HG03457 (cell line): ENCODE measurements around the gene IRF2.
A peak's percentile ranks its signal among the peaks of the same experiment; 100 is the strongest.

ENCODE experiments used
- ATAC-seq: cut with Tn5 transposase; IDR thresholded peaks from one replicate; pipeline ENCODE4 v1.9.1; 2021; ENCODE audit warnings: moderate number of reproducible peaks; ENCODE audit not compliant: unreplicated experiment

The IRF2 gene

DNA sequence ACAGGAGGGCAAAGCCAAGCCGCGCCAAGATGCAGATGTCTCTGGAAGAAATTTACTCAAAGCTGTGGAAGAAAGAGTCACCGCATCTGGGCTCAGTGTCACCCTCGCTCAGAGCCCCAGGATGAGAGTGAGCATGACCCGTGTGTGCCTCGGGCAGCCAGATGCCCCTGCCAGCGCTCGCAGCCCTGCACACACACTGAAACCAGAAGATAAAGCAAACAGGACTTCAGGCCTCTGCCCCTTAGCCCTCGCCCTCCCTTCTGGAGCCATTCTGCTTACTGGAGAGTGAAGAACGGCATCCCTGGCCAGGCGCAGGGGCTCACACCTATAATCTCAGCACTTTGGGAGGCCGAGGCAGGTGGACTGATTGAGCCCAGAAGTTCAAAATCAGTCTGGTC, 103.0 kb downstream of the IRF2 start:
- no peak for ATAC-seq

DNA sequence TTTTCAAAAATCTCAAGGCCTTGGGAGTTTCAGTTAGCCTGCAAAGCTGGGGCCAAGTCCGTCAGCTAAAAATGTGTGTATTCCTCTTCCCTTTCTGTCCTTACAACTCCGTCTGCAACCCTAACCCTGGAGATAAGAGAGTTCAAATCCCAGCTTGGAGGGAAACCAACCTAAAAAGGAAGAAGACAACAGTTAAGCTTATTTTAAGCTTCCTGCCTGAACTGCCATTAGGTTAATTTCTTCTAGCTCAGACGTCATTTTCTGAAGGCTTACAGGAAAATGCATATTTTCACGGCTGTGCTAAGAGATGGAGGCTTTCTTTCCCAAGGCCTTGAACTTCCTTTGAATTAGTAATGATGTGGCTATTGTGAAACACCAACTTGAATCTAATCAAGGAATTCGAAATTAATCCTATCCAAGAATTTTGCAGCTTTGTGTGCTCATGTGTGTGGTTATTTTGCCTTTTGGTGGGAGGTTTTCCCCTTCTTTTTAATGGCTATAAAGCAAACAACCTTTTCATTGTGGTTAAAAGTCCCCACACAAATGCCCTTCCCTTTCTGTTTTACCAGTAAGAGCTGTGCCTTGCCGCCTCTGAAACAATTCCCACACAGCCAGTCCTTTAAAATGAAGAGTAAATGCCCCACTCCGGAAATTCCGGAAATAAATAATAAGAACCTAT, 103.5 kb downstream of the IRF2 start:
- ATAC-seq, result no peak

DNA sequence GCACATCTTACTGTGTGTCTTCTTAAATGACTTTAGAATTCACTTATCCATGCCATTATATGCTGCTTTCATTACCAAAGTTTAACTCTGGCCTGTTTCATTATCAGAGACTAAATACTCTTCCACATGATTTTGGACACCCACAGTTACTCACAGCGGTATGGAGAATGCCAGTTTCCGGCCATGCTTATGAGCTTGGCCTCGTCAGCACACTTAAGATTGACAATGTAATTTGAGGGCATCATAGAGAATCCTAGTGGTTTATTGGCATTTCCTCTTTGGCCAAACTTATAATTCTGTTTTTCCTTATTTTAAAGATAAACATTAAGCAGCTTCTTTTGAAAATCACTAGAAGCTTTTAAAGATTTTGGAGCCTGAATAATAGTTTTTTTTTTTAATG, 104.5 kb downstream of the IRF2 start:
- ATAC-seq, result no peak

DNA sequence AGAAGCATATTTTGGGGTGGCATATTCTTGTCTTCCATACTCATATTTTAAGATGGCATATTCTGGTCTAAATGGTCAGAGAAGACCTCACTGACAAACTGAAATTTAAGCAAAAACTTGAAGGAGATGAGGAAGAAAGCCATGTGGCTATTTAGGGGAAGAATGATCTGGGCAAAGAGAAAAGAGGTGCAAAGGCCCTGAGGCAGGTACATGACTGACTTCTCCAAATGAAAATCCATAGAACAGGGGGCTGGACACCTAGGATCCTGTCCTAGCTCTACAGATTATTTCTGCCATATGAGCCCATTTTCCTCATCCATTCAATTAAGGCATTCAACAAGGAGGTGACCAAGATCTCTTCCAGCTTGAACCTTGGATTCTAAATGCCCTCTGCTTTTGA, 105.6 kb downstream of the IRF2 start:
- no peak for ATAC-seq

DNA sequence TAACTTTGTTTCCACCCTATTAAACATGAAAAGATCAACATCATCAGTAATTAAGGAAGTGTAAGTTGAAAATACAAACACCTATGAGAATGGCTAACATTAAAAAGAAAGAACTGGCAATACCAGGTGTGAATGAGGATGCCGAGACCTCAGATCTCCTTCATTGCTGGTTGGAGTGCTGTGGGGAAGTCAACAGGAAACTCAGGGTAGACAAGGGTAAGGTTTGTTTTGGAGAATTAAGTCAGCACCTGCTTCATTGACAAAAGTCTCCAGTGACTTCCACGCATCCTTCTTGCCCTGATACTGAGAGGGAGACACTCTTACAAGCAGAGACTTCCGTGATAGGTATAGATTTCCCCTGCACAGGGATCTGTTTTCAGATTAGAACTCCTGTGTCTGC, 106.1 kb downstream of the IRF2 start:
- ATAC-seq, result no peak

DNA sequence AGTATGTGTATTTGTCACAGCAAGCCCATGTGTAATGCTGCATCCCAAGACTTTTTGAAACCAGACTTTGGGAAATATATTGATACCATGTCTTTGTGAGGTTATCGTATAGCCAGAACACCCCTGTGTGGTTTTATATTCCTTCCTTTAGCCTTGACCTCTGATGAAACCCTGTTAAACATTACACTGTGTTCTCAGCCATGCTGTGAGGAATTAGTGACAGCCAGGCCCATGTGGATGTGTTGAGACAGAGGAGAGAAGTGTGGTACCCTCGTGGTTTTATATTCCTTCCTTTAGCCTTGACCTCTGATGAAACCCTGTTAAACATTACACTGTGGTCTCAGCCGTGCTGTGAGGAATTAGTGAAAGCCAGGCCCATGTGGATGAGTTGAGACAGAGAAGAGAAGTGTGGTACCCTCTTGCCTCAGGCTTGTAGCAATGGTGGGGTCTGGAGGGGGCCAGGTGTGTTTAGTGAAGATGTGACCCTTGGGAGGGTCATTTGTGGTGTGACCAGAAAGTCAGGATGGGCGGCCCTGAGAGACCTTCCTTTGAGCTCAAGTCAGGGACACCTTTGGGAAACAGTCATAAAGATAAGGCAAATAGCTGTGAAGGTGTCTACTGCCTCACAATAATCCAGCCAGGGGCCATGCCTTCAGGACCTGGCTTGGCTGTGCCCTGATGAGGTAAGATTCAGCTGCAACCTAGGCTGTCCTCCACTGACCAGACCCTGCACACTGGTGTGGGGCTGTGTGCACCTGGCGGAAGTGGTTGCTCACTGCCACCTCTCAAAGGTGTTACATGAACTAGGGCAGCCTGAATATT, 110.0 kb downstream of the IRF2 start:
- peak; percentile 86 for ATAC-seq

DNA sequence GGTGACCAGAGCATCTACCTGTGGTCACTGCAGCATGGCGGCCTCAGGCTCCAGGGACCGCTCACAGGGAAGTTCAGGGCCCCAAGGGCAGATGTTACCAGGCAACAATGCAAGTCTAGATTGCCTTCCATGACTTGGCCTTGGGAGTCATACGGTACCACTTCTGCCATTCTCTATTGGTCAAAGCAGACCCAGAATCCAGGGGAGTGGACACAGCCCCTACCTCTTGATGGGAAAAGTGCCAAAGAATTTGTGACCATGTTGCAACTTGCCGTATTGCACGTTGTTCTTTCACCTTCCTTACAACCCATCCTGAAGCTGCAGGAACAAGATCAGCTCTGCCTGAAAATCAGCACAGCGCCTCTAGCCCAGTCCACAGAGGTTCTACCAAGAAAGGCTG, 111.1 kb downstream of the IRF2 start:
- ATAC-seq, result no peak

DNA sequence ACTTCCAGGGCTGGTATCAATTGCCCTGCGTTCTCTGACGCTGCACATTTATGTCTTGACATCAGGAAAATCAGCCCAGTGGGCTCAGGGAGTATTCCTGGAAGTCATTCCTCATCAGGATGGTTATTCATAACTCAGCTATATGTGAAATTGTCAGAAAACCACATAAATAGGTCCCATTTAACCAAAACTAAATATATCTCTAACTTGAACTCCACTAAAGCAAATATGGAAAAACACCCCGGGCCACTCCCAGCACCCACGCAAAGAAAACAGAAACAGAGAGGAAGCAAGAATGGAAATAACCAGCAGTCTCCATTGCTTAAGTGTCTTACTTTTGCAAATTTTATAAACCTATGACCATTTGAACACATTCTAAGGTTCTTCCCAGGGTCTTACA, 112.0 kb downstream of the IRF2 start:
- ATAC-seq, result no peak

DNA sequence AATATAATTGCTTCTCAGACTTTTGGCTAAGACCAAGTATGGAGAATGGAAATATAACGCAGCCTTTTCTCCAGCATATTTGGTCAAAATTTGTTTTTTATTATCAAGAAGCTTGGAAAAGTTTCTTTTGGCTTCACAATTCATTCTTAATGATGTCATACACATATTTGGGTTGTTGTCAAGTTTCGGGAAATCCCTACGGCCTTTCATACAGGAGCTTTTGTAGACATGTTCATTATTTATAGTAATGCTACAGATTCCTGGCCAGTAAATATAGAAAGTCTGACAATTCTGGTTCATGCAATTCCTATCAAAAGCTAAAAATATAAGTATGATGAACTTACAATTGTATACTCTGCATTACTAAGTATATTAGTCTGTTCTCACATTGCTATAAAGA, 112.9 kb downstream of the IRF2 start:
- ATAC-seq, result no peak

DNA sequence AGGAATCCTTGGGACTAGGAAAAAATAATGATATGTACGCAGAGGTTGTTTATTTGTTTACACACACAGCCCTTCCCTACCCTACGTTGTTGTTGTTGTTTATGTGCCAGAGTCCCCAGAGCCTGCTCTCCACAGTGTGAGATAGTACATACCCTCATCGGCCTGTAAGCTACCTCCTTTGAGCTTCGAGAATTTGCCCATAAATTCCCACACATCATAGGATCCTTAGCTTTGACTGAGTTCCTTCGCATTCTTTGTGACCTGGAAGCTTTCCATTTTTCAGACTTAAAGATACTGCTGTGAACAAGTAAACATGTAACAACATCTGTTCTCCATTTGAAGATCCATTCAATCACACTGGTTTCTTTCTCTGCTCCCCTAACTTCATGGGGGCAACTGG, 114.5 kb downstream of the IRF2 start:
- no peak for ATAC-seq

DNA sequence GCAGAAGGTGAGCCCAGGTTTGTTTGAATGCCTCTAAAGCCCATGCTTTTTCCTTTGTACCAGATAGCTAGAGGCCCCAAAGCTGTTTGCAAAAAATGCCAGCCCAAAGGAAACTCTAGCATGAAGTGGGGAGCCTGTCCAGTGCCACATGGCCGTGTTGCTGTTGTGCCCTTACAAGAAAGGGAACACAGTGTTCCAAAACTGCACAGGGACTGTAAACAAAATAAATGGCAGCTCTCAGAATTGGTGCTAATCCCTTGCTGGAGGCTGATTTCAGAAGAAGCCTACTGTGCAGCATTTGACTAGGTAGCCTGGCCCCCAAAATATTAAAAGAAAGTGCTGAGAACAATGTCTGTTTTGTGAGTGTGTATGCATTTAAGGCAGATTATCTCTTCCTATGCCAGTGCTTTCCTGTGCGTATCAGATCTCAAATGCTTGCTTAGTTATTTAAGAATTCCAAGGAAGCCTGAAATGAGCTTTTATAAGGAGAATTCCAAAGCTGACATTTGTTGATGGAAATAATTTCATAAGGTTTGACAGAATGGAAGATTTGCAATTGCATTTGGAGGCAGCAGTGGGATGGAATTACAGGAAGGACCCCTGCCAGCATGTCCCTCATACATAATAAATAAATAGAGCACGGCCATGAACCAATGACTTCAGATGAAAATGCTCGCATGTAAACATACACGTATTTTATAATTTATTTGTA, 115.7 kb downstream of the IRF2 start:
- ATAC-seq, result no peak

DNA sequence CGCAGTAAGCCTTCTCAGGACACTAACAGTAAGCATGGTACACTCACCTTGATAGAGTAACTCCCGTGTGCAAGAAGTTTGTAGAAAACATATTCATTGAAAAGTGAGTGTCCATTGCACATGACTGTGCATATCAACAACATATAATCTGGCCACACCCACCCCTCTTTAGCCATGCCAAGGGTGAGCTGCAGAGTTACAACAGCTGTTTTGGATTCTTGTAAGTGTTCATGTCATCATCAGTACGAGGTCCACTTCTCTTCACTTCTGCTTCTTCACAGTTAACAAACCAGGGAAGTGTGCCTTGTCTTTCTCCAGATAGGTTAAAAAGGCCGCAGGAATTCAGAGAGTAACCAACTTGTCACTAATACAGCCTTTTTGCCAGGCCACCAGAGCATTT, 116.6 kb downstream of the IRF2 start:
- ATAC-seq, result no peak

DNA sequence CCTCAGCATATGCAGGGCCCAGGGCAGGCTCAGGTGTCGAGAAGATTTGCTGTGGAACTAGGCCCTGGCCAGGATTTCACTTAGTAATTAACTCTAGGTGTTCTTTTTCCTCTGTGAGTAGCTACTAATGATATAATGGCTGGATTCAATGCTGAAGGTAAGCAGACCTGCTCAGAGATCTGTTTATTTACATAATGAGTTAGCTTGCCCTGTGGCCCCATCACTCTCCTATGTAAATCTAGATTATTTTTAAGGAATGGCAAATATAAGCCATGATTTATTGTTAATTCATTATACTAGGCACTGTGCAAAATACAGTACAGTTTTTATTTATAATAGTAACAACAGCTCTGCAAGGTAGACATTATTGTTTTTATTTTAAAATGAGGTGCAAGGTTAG, 117.2 kb downstream of the IRF2 start:
- no peak for ATAC-seq

DNA sequence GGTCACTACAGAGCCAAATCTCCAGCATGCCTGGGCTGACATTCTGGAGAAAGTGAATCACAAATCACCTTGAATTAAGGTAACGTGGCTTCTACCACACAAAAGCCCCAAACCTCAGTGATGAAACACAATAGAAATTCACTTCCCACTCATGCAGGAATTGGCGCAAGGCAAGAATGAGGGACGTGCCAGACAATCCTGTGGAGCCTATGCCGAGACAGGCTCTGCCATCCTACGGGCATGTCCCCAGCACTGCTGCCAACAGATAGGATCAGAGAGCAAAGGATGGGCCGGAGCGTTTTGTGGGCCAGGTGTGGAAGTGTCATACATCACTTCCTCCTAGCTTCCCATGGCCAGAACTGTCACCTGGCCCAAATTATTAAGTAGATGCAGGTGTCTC, 118.0 kb downstream of the IRF2 start:
- no peak for ATAC-seq

DNA sequence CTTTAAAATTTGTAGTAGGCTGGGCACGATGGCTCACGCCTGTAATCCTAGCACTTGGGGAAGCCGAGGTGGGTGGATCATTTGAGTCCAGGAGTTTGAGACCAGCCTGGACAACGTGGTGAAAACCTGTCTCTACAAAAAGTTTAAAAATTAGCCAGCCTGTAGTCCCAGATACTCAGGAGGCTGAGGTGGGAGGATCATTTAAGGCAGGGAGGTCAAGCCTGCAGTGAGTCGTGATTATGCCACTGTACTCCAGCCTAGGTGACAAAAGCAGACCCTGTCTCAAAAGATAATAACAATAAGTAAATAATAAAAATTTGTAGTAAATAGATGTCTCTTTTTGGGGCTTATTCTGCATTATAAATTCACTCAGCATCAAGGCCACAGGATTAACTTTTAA, 118.5 kb downstream of the IRF2 start:
- no peak for ATAC-seq

DNA sequence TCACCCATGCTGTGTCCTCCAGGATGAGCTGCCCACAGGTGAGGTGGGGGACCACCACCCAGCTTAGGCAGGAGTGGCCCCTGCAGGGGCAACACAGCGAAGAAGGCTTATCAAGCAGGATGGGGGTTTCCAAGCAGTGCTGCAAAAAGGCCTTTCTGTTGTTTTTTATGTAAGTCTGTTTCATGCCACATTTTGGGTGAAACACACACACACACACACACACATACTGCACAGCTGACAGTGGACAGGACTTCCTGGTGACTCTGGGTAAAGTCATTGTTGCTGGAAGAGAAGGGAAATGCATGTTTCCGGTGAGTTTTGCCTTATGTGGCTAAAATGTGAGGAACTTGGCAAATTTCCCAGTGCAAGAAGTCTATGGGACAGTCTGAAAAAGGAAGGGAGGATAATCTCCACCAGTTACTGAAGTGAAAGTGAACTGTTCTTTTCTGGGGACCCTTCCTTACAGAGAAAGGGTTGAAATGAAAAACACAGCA, 119.2 kb downstream of the IRF2 start:
- ATAC-seq, result peak; percentile 50

DNA sequence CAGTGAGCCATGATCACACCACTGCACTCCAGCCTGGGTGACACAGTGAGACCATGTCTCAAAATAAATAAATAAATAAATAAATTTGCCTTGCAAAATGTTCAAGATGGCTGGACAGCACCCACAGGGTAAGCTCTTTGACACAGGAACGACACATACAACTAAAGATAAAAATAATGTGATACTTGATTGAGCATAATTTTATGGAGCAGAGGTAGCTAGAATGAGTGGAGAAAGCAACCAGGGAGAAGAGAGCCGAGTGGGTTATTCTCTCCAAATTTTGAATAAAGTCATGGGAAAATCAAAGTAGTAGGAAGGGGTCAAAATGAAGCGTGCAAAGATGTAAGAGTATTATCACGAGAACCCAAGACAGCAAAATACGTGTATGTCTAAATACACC, 121.5 kb downstream of the IRF2 start:
- no peak for ATAC-seq

DNA sequence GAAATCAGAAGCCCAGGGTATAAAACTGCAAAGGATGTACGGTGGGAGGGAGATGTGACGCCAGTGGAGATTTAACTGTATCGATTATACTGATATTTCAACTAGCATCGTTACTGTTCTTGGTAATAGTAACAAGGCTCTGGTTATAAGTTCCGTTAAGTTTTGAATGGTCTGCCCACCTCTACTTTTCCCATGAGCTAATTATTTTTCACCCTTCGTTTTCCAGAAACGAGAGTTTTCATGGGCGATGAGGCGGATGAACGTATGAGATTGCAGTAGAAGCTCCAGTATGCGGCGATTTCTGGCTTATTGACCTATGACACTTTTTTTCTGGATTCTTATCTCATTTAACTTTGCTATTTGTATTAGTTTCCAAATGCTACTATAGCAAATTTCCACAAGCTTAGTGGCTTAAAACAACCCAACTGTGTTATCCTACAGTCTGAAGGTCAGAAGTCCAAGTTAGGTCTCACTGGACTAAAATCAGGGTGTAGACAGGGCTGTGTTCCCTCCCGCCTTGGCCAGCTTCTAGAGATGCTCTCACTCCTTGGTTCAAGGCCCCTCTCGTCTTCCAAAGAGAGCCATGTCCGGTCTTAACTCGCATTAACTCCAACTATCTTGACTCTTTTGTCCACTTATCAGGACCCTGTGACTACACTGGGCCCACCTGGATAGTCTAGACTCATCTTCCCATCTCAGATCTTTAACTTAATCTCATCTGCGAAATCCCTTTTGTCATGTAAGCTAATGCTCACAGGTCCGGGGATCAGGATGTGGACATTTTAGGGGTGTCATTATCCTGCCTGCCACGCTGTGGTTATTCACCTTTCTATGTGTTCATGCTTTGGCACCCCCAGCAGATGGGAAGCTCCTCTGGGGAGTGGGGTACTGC, 122.5 kb downstream of the IRF2 start:
- no peak for ATAC-seq

DNA sequence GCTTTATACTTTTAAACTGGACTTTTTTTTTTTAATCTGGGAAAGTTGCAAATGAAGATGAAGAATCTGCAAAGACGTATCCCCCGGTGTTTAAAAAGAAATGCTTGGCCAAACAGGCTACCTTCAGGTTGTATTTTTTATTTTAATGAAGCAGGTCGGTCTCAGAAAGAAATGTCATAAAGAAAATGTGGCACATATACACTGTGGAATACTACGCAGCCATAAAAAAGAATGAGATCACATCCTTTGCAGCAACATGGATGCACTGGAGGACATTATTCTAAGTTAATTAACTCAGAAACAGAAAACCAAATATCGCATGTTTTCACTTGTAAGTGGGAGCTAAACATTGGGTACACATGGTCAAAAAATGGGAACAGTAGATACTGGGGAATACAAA, 123.4 kb downstream of the IRF2 start:
- ATAC-seq, result no peak

DNA sequence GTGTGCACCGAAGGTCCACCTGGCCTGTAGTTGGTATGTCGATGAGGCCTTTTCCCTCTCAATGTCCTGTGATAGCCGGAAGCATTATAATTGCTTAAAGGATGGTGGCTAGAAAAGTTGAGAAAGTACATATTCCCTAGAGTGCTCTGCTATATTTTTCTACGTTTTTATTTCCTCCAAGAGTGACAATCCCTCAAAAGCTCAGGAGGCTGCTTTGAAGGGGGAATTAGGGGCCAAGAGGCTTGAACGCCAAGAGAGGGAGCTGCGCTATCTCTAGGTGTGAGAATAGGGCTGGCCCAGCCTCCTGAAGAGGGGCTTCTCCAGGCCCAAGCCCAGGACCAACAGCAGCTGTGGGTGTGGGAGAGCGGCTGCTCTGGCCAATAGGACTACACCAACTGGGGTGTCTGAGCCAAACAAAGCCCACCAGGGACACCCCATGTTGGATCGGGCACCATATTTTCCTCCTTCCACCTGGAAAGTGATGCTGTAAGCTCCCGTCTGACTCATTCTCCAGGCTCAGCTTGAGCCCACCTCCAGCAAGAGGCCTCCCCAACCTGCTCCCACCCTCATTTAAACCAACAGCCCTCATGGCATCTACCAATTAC, 124.0 kb downstream of the IRF2 start:
- no peak for ATAC-seq
